NOMO-1 treated with DMSO at 0.1 percent for 48 hours (cell line): ENCODE data around the gene CAMSAP1.
"Not testable (repeated sequence)": the region's sequence is repeated elsewhere in the genome, so short reads cannot be mapped to it uniquely, and the experiment has no call there.

ENCODE experiments used
- DNase-seq: peaks from one replicate; lab custom pipeline; 2025; ENCODE audit not compliant: unreplicated experiment; lab: John Stamatoyannopoulos, UW

The CAMSAP1 gene

DNA sequence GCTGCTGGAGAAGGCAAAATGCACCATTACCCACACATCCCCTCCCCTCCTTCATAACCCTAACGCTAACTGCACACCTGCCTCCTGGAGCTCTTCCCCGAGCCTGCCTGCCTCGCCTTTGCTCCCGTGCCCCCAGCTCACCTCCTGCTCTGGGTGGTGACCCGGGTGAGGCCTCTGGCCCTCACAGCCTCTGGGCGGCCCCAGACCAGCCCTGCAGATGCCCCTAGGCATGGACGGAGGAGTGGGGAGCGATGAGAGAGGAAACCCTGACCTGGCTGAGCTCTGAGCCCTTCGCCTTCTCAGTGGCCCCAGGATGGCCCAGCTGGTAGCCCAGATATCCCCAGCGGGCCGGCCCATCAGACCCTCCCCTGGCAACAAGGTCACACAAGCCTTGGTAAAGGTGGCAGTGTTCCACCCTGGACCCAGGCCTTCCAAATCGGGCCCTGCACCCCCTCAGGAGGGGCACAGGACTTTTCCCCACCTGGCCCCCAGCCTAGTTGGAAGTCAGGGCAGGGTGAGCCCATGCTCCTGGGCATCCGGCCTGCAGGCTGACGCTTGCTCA lies 14.5 kb upstream of the CAMSAP1 start:
- no peak for DNase-seq

DNA sequence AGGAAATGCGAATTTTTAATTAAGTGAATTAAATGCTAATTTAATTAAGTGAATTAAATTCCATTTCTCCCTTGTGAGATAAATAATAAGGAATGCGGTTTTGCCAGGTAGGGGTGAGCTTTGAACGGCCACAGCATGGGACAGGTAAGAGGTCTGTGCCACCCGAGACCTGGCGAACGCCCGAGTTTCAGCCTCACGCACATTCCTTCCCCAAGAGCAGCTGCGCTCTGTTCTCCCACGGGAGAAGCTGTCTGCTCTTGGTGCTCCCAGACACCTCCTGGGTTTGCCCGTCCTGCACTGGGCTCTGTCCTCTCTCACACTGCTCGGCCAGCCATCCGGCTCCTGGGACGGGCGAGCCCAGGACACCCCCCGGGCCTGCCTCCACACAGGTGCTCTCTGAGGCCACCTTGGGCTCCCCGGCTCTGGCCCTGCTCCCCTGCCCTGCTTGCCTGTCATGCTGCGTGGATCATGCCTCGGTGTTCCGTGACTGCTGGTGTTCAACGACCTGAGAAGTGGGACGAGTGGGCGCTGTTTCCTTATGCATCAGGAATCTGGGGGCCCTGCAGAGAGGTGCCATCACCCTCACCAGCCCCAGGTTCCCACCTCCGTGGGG lies 13.7 kb upstream of the CAMSAP1 start:
- no peak for DNase-seq

DNA sequence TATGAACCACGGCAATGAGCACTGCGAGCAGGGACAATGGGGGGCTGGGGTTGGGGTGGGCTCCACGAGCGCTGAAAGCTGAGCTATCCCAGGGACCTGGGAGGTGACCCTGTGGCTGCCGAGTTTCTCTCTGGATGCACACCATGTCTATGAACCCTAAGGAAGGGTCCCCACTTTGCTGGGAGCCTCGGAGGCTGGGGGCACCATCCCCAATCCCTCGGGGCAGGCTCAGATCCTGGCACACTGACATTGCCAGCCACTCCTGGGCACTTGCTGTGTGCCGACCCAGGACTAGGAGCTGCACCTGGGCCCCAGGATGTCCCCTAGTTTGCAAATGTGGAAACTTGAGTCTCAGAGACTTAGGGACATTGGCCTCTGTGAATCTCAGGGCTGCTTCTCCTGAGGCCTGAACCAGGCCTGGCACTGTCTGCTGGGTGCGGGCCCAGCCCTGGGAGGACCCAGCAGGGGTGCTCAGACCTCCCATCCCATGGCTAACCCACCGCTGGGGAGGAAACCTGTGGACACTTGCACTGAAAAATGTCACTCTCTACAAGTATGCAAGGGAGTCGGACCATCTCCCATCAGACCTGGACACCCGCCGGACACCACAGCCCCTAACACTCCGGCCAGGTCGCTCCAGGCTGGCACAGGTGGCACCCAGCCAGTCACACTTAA lies 13.0 kb upstream of the CAMSAP1 start:
- no peak for DNase-seq

DNA sequence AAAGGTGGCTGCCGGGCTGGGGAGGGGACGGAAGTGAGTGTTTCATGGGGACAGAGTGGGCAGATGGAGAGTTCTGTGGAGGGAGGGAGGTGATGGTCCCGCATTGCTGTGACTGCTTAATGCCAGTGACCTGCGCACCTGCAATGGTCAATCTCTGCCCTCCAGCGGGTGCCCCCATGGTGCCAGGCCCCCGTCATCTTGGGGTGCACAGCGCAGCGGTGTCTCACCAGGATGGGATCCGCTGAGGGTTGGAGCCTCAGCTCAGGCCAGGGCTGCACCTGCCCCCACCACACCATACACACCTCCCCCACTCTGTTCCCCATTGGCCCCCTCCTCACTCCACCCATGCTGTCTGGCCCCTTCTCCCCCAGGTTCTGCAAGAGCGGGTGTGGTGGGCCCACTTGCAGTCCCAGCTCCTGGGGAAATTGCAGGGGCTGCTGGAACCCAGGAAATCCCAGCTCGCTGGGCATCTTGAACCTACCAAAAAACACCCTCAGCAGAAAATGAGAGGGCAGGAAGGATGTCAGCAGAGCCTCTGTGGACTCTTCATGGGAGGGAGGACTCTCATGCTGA lies 12.1 kb upstream of the CAMSAP1 start:
- DNase-seq = no peak

DNA sequence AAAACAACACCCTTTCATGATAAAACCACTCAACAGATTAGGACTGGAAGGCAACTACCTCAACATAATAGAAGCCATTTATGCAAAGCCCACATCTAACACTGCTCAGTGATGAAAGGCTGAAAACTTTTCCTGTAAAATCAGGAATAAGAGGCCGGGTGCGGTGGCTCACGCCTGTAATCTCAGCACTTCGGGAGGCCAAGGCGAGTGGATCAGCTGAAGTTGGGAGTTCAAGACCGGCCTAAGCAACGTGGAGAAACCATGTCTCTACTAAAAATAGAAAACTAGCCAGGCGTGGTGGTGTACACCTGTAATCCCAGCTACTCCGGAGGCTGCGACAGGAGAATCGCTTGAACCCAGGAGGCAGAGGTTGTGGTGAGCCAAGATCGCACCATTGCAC lies 8.9 kb upstream of the CAMSAP1 start:
- DNase-seq = not testable (repeated sequence)

DNA sequence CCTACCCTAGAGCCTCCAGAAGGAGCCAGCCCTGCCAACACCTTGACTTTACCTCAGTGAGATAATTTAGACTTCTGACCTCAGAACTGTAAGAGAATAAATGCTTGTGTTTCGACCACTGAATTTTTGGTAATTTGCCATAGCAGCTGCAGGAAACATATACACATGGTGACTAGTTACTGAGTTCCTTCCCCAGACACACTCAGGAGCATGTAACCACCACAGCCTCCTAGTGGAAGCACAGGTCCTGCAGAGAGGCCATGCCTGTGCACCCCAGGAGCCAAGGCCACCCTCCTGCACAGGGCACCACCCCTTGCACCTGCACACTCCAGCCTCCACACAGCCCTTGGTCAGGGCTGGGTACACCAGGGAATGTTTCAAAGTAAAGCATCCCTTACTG lies 7.6 kb upstream of the CAMSAP1 start:
- no peak for DNase-seq

DNA sequence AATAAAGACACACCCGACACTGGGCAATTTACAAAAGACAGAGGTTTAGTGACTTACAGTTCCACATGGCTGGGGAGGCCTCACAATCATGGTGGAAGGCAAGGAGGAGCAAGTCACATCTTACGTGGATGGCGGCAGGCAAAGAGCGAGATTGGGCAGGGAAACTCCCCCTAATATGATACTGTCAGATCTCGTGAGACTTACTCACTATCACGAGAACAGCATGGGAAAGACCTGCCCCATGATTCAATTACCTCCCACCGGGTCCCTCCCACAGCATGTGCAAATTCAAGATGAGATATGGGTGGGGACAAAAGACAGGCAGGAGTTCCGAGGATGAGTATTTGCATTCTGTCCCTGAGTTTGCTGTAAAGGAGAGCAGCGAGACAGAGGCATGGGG lies 3.9 kb upstream of the CAMSAP1 start:
- not testable (repeated sequence) for DNase-seq

DNA sequence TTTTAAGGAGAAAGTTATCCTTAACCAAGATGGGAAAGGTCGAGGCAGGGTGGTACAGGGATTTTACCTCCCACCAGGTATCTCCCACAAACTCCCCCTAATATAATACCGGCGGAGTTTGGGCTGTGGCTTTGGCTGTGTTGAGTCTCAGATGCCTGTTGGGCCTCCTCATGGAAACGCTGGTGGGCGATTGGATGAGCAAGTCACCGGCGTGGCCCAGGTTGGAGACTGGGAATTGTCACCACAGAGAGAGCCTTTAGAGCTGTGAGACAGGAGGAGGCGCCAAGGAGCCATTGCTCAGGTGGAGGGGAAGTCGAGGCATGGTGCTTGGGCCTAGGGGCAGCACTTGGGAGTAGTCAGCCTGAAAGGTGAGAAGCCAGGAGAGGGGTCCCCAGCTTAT lies 3.4 kb upstream of the CAMSAP1 start:
- DNase-seq = no peak

DNA sequence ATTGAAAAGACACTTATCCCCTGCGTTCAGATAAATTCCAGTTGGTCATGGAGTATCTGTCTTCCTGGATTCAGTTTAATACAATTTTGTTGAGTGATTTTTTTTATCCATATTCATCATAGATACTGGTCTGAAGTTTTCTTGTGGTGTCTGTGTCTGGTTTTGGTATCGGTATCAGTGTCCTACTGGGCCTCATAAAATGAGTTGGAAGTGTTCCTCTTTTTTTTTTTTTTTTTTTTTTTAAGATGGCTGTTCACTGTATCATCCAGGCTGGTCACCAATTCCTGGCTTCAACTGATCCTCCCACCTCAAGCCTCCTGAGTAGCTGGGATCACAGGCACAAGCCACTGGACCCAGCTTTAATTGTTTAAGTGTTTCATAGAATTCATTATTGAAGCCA lies 2.9 kb upstream of the CAMSAP1 start:
- DNase-seq = no peak

DNA sequence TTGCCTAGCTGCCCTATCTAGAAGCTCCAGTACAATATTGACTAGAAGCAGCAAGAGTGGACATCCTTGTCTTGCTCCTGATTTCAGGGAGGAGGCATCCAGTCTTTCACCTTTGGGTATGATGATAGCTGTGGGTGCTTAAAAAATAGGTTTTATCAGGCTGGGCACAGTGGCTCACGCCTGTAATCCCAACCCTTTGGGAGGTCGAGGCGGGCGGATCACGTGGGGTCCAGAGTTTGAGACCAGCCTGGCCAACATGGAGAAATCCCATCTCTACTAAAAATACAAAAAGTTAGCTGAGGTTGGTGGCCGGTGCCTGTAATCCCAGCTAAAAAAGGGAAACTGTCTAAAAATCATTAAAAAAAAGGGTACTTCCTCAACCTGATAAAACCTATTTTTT lies 2.0 kb upstream of the CAMSAP1 start:
- no peak for DNase-seq

DNA sequence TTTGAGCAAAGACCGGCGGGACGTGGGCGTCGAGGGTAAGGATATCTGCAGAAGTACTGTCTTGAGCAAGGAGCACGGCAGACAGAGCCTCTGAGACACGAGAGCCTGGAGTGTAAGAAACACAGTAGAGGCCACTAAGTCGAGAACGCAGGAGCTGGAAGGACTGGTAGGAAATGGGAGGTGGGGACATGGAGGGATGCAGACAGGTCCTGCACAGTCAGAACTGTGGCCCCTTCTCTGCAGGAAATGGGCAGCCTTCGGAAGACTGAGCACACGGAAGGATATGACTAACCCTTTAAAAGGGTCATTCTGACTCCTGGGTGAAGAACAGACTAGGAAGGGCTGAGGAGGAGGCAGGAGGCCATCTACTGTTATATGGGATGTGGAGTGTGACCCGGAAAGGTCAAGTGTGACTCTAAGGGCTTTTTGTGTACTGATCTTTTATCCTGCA lies 1.4 kb upstream of the CAMSAP1 start:
- no peak for DNase-seq

DNA sequence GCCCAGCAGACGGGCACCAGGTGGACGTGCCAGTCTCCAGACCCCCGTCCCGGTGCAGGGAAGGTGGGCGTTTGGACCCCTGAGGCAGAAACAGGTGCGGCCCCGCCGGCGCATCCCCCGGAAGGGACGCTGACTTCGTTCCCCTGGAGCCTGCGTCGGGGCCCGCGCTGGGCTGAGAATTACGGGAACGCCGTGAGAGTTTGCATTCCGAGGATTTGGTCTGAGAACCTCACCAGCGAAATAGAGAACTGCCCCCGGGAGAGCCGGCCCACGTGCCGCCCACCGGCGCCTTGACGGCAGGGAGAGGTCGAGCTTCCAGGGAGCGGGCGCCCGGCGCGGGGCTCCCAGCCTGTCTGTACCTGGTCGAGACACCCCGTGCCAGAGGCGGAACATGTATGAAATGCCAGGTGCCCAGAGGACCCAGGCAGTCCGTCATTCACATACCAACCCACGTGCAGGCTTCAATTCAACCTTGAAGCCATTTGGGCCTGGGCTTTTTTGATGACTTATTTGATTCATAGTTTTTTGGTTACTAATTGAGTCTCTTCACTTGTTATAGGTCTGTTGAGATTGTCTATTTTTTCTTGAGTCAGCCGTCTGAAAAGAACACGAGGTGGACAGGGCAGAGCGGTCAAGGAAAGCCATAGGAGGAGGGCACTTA lies 877 bp upstream of the CAMSAP1 start:
- peak; percentile 24 for DNase-seq

DNA sequence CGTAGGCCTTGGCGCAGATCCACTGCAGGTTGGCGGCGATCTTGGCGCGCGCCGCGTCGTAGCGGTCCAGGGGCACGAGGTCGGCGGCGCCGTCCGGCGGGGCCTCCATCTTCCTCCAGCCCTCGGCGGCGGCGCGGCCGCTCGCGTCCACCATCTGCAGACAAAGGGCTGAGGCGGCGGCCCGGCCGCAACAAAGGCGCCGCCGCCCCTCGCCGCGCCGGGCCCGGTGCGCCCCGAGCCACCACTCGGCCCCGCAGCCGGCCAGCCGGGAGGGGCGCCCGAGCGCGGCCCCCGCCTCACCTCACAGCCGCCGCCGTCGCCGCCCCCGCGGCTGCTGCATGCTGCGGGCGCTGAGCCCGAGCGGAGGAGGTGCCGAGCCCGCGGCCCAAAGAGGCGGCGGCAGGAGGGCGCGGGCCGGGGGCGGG lies 328 bp downstream of the CAMSAP1 start:
- peak; percentile 9 for DNase-seq

DNA sequence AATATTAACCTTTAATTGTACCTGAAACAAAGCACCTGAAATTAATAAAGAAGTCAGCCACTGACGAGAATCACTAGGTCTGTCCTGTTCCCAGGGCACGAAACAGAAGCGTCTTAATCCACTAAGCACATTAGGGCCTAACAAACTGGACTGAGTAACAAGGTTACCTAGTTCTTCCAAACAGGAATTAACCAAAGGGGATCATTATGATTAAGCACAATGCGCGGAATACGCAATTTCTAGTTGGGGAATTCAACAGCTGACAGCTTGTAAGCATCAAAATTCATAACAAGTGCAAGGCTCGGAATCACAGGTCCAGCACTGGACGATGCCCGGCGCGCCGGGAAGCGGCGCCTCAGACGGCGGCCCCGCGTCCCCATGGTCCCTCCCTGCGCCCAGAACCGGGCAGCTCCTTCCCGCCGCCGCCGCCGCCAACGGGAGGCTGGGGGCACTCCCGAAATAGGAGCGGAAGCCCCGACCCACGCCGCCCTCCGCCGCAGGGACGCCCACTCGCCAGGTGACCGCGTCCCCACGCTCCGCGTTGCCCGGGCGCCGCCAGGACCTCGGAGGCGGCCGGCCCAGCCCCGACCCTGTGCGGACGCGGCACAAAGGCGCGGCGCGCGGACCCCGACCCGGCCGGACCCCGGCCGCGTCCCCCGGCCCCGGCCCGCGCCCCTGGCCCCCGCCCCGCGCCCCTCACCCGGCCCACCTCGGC lies 898 bp downstream of the CAMSAP1 start:
- DNase-seq = peak; percentile 35

DNA sequence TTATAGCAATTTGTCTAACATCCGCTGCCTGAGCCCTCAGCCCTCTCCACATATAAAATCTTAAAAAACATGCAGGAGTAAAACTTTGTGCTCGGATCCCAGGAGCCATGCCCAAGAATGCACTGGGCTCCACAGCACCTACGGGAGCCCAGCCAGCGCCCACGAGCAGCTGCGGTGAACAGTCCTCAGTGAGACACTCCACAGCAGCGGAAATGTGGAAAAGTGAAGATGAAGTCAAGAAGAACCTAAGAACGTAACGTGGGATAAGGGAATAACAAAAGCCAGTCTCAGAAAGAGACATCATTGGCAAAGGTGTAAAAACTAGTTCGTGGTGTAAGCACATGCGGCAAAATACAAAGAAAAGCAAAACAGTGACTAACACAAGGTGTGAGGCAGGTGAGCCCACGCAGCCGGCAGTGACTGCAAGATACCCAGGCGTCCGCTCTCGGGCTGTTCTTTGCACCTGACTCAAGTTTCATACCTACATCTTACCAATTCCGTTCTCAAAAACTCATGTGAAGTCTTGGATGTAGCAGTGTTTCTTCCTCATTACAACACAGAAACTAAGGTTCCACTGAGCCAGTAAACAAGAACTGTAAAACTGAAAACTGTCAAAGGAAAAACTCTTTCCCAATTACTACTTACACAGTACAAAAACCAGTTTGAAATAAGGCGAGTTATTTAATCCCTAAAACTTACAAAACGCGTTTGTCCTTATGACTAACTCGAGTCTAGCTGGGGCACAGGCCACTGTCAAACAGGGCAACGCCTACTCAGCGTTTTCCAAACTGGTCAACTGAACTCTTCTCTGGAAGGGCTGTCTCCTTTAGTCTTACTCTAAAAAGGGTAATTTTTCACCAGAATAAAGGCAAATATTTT lies 1.7 kb downstream of the CAMSAP1 start:
- DNase-seq = peak; percentile 40

DNA sequence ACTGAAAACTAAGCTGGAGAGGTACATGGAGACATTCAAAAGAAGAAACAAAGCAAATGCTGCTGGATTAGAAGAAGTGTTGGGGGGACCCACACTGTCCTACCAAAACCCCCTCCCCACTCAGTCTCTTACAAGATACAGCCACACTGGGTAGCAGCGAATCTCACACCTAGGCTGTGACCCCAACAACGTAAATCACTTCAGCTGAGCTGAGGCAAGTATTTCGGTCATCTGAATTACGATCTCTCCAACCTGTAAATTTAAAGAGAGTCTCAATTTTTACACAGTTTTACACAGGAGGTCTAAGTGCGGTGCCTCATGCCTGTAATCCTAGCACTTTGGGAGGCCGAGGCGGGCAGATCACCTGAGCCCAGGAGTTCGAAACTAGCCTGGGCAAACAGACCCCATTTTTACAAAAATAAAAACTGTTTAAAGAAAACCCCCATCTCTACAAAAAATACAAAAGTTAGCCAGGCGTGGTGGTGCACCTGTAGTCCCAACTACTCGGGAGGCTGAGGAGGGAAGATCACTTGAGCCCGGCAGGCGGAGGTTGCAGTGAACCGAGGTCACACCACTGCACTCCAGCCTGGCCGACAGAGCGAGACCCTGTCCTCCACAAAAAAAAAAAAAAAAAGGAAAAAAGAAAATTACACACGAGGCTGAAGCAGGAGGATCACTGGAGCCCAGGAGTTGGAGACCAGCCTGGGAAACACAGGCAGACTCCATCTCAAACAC lies 3.4 kb downstream of the CAMSAP1 start:
- no peak for DNase-seq

DNA sequence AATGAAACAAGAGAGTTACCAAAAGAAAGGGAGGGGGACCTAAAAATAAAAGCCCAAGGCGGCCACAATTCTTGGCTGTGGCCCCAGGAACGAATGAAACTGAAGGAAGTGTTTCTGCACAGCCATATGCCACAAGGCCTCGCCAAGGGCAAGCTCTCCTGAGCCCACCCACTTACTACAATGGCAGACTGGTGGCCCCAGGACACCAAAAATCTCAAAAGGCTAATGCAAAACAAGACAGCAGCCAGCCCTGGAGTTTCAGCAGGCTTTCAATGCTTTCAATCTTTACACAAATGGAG lies 4.0 kb downstream of the CAMSAP1 start:
- no peak for DNase-seq

DNA sequence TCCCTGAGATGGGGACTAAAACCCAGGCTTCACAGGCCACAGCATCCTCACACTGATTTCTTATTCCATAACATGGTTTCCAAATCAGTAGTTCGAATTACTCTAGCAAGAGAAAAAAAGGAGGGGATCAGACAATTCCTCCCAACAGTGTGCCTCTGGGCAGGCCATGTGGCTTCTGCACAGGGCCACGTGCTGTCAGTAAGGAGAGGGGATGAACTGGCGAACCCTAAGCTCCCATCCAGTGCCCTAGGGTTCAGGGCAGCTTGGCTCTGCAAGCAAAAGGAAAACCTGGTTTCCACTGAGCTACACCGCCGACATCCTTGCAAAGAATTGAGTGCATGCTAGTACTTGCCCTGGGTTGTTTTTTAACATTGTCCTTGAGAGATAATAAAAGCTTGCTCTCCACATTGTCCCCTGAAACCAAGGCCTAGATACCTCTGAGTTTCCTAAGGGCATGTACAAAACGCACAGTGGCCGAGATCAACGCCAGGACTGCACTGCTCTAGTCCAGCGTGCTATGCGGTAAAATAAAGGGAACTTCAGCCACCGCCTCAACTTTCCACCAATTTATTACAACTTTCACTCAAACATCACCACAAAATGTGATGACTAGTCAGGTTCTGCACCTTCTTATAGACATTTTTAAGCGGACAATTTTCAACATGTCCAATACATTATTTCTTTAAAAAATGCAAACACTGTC lies 4.5 kb downstream of the CAMSAP1 start:
- peak; percentile 71 for DNase-seq

DNA sequence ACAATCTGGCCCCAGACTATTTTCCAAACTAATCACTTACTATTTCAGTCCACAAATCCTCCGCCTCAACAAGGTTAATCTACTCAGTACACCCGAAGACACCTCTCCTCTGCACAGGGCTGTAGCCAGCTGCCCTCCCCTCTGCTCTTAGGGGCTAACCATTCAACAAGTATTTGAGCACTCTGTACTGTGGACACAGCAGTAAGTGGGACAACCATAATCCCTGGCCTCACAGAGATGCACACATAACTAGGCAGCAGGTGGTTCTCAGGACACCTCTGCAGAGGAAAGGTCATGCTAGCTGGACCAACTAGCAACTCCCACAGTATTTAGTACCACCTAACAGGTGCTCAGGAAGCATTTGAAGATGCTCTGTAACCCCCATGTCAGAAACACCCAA lies 5.5 kb downstream of the CAMSAP1 start:
- no peak for DNase-seq
